Measurements from ENCODE around the gene SDK1. TPM values are rescaled to one million over a fixed set of nuclear protein-coding genes. Genes with fewer than 3 reads are reported as not detected.

SDK1 gene
- total and polyA plus RNA-seq, 4 donors, result 0.12 to 0.47 (median 0.36) TPM

GRCh38 chr7:4100148-4100547 is 799.1 kb downstream of the SDK1 start:
- H3K27ac ChIP-seq (ENCODE audit: low read depth in 1 of 2, low read length in 2 of 2), result no peak overlapping the region
- no peaks in the 10 kb centered on the region for H3K27me3 ChIP-seq (ENCODE audit: control insufficient read depth in 4 of 4, insufficient read depth in 4 of 4, low read length in 3 of 4)
- WGBS, result 87% methylated on average over 8 of the region's 8 CpGs
- no peaks in the 10 kb centered on the region for H3K36me3 ChIP-seq (ENCODE audit: control insufficient read depth in 4 of 4, insufficient read depth in 3 of 4, low read depth in 1 of 4, low read length in 3 of 4)
- no peak overlapping the region for H3K9ac ChIP-seq (ENCODE audit: low read depth in 1 of 2, low read length in 2 of 2)
- H3K9me3 ChIP-seq (ENCODE audit: control insufficient read depth in 4 of 4, low read length in 3 of 4), result no peaks in the 10 kb centered on the region
- TF ChIP-seq FOXA2 (IDR thresholded peaks at IDR 0.05) (no peak), SP1 (IDR thresholded peaks at IDR 0.05) (no peak), YY1 (IDR thresholded peaks at IDR 0.05) (no peak), NR2F2 (IDR thresholded peaks at IDR 0.05) (no peak), CTCF (IDR thresholded peaks at IDR 0.05; ENCODE audit: low read depth, low read length, missing input control) (no peak), RXRA (IDR thresholded peaks at IDR 0.05) (no peak), FOXA1 (IDR thresholded peaks at IDR 0.05) (no peak), MAX (IDR thresholded peaks at IDR 0.05) (no peak), HNF4A (conservative IDR thresholded peaks at IDR 0.05) (no peak)
- DNase-seq (ENCODE audit: low spot score), result no peak
- H3K4me1 ChIP-seq (ENCODE audit: control insufficient read depth in 4 of 4, insufficient read depth in 4 of 4, low read length in 3 of 4), result no peaks in the 10 kb centered on the region
- no peak overlapping the region for H3K4me3 ChIP-seq (ENCODE audit: low read depth in 1 of 3, low read length in 3 of 3)

DNA sequence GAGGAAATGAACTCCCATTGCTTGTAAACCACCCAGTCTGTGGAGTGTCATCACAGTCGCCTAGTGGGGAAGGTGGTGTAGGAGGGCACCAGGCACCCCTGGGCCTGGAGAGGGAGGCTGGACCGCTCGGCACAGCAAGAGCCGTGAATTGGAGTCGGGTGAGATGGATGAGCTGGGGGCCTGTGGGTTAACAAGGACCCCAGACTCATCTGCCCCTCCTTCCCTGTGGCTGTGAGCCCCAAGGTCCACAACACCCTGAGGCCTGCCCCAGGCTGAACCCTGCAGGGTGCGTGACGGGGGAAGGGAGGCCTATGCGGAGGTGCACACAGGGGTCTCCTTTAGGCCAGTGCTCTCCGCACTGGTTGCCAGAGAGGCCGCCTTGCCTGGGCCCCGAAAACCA is 799.6 kb downstream of the SDK1 start:
- H3K27ac ChIP-seq (ENCODE audit: low read depth in 1 of 2, low read length in 2 of 2), result no peak overlapping the region
- no peaks in the 10 kb centered on the region for H3K36me3 ChIP-seq (ENCODE audit: control insufficient read depth in 4 of 4, insufficient read depth in 3 of 4, low read depth in 1 of 4, low read length in 3 of 4)
- TF ChIP-seq GABPA (IDR thresholded peaks at IDR 0.05 in 1 of 2, conservative IDR thresholded peaks at IDR 0.05 in 1 of 2) (no peak), SP1 (IDR thresholded peaks at IDR 0.05) (no peak), ATF3 (IDR thresholded peaks at IDR 0.05) (no peak), JUND (IDR thresholded peaks at IDR 0.05) (no peak), TAF1 (conservative IDR thresholded peaks at IDR 0.05) (no peak), YY1 (IDR thresholded peaks at IDR 0.05) (no peak), FOXA2 (IDR thresholded peaks at IDR 0.05) (no peak), FOXA1 (IDR thresholded peaks at IDR 0.05) (no peak), HNF4G (IDR thresholded peaks at IDR 0.05) (no peak), CTCF (IDR thresholded peaks at IDR 0.05; ENCODE audit: low read depth, low read length, missing input control) (no peak), EGR1 (IDR thresholded peaks at IDR 0.05; ENCODE audit: low read depth in 2 of 2) (no peak), HNF4A (conservative IDR thresholded peaks at IDR 0.05) (no peak), REST (IDR thresholded peaks at IDR 0.05) (no peak), RXRA (IDR thresholded peaks at IDR 0.05) (no peak), NR2F2 (IDR thresholded peaks at IDR 0.05) (no peak), RAD21 (IDR thresholded peaks at IDR 0.05) (no peak)
- TF ChIP-seq, protein P1, sequence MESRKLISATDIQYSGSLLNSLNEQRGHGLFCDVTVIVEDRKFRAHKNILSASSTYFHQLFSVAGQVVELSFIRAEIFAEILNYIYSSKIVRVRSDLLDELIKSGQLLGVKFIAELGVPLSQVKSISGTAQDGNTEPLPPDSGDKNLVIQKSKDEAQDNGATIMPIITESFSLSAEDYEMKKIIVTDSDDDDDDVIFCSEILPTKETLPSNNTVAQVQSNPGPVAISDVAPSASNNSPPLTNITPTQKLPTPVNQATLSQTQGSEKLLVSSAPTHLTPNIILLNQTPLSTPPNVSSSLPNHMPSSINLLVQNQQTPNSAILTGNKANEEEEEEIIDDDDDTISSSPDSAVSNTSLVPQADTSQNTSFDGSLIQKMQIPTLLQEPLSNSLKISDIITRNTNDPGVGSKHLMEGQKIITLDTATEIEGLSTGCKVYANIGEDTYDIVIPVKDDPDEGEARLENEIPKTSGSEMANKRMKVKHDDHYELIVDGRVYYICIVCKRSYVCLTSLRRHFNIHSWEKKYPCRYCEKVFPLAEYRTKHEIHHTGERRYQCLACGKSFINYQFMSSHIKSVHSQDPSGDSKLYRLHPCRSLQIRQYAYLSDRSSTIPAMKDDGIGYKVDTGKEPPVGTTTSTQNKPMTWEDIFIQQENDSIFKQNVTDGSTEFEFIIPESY (IDR thresholded peaks at IDR 0.05), result no peak

More for the DNA sequence above, 799.6 kb downstream of the SDK1 start:
- no peak overlapping the region for H3K4me3 ChIP-seq (ENCODE audit: low read depth in 1 of 3, low read length in 3 of 3)
- no peak for DNase-seq (ENCODE audit: low spot score)
- no peaks in the 10 kb centered on the region for H3K9me3 ChIP-seq (ENCODE audit: control insufficient read depth in 4 of 4, low read length in 3 of 4)
- no peaks in the 10 kb centered on the region for H3K4me1 ChIP-seq (ENCODE audit: control insufficient read depth in 4 of 4, insufficient read depth in 4 of 4, low read length in 3 of 4)
- WGBS, result 96% methylated on average over 11 of the region's 11 CpGs
- H3K27me3 ChIP-seq (ENCODE audit: control insufficient read depth in 4 of 4, insufficient read depth in 4 of 4, low read length in 3 of 4), result no peaks in the 10 kb centered on the region
- no peak overlapping the region for H3K9ac ChIP-seq (ENCODE audit: low read depth in 1 of 2, low read length in 2 of 2)

Measured in liver (tissue), 9 donors.